Thyroid gland (tissue), 4 donors: ENCODE measurements around the gene DCUN1D4. TPM values are rescaled to one million over a fixed set of nuclear protein-coding genes. Genes with fewer than 3 reads are reported as not detected.
"Not testable (repeated sequence)": the region's sequence is repeated elsewhere in the genome, so short reads cannot be mapped to it uniquely, and the experiment has no call there.

Experiments
- DNase-seq, 2 donors: peaks; one replicate each; pipeline ENCODE4 v3.0.0-alpha.2; 2019
- H3K27ac ChIP-seq, 3 donors: fragments of 200-600 bp; sonication (generic); 1 replicate in 2 of 3; 2 replicates in 1 of 3; pipeline ENCODE4 v1.5.1; 2016 to 2019; ENCODE audit warnings: mild to moderate bottlenecking in 1 of 3, moderate library complexity in 1 of 3
- H3K27me3 ChIP-seq: fragments of 200-600 bp; sonication (generic); one replicate; pipeline ENCODE4 v1.5.1; 2019
- H3K36me3 ChIP-seq, 2 donors: fragments of 200-600 bp; sonication (generic); one replicate each; pipeline ENCODE4 v1.5.1; 2016 to 2019
- H3K4me1 ChIP-seq, 2 donors: fragments of 200-600 bp; sonication (generic); one replicate each; pipeline ENCODE4 v1.5.1; 2017 to 2019
- H3K4me3 ChIP-seq, 3 donors: fragments of 200-600 bp; sonication (generic); replicated peaks in 1 of 3; 1 replicate in 2 of 3; 2 replicates in 1 of 3; pipeline ENCODE4 v1.5.1; 2016; ENCODE audit warnings: mild to moderate bottlenecking in 1 of 3
- H3K9me3 ChIP-seq: fragments of 200-600 bp; sonication (generic); one replicate; pipeline ENCODE4 v1.5.1; 2017
- POLR2A ChIP-seq, 2 donors: fragments of 450-650 bp; IDR thresholded peaks; one replicate each; pipeline ENCODE4 v1.6.1; 2017; ENCODE audit warnings: antibody characterized with exemption in 2 of 2, mild to moderate bottlenecking in 2 of 2, moderate library complexity in 1 of 2
- WGBS, 2 donors: methylation state at CpG; one replicate each; pipeline ENCODE4 v1.1.5; 2017; 5-methylcytosine and 5-hydroxymethylcytosine counted together
- intact Hi-C: fragments of 100-400 bp; cut with DNase I; formaldehyde crosslinking; loops from one replicate; pipeline ENCODE4 v1.15.1; 2023
- total RNA-seq, 4 donors: library from RNA; depleted of rRNA; stranded (reverse); fragments of >200 nt; gene quantifications; one replicate each; pipeline ENCODE4 v1.2.3, GENCODE V29; 2016
- TF ChIP-seq, protein P1 (sequence below), 6 experiments: fragments of 200-600 bp in 3 of 6; fragments of 450-650 bp in 3 of 6; sonication (generic) in 3 of 6; IDR thresholded peaks; one replicate each; pipeline ENCODE4 v1.5.1; 2016 to 2019; ENCODE audit warnings: antibody characterized with exemption in 6 of 6, mild to moderate bottlenecking in 2 of 6, inconsistent platforms in 1 of 6, moderate library complexity in 1 of 6

Gene DCUN1D4
- total RNA-seq, 4 donors from 2014 or later = 44.6 to 81.4 (median 51.7) TPM

- Histone ChIP-seq H3K9me3 (no peaks in the 10 kb centered on the region), H3K27ac (no peak overlapping the region), H3K36me3 (no peaks in the 10 kb centered on the region), H3K4me1 (no peaks in the 10 kb centered on the region), H3K4me3 (no peak overlapping the region), H3K27me3 (no peaks in the 10 kb centered on the region)
- no peak for DNase-seq
- TF ChIP-seq, protein P1, sequence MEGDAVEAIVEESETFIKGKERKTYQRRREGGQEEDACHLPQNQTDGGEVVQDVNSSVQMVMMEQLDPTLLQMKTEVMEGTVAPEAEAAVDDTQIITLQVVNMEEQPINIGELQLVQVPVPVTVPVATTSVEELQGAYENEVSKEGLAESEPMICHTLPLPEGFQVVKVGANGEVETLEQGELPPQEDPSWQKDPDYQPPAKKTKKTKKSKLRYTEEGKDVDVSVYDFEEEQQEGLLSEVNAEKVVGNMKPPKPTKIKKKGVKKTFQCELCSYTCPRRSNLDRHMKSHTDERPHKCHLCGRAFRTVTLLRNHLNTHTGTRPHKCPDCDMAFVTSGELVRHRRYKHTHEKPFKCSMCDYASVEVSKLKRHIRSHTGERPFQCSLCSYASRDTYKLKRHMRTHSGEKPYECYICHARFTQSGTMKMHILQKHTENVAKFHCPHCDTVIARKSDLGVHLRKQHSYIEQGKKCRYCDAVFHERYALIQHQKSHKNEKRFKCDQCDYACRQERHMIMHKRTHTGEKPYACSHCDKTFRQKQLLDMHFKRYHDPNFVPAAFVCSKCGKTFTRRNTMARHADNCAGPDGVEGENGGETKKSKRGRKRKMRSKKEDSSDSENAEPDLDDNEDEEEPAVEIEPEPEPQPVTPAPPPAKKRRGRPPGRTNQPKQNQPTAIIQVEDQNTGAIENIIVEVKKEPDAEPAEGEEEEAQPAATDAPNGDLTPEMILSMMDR (IDR thresholded peaks at IDR 0.05) = no peak
- TF ChIP-seq POLR2A (IDR thresholded peaks at IDR 0.05) = no peak
- intact Hi-C loops = no loop called here
Observed at GRCh38 chr4:51931461-51931860, 88.5 kb downstream of the DCUN1D4 start.

- TF ChIP-seq, protein P1 (IDR thresholded peaks at IDR 0.05) = no peak
- no peak for TF ChIP-seq POLR2A (IDR thresholded peaks at IDR 0.05)
- WGBS, 2 donors = 38 to 44% methylated on average over 2 of the region's 2 CpGs
- H3K27me3 ChIP-seq = no peaks in the 10 kb centered on the region
- no peak overlapping the region for H3K27ac ChIP-seq
- H3K4me3 ChIP-seq = no peak overlapping the region
- DNase-seq = no peak
- H3K9me3 ChIP-seq = no peaks in the 10 kb centered on the region
- no peaks in the 10 kb centered on the region for H3K36me3 ChIP-seq
- no peaks in the 10 kb centered on the region for H3K4me1 ChIP-seq
- intact Hi-C loops = no loop called here
Observed at GRCh38 chr4:51932261-51932660, 89.3 kb downstream of the DCUN1D4 start.

DNA sequence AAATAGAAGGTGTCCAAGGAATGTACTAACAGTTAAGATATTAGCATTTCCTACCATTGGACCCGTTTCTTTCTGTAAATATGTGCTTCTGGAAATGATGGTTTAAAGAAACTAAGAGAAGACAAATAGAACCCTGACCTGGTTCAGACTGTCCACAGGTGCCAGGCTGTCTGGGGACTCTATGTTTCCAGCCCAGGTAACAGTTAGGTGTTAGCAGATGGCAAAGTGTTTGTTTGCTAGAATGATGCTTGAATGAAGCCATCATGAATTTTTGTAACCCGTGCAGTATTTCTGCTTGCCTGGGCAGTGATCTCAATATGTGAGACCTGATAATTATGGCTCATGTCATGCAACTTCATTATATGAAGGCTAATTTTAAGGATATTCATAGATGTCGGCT is 89.7 kb downstream of the DCUN1D4 start:
- TF ChIP-seq POLR2A (IDR thresholded peaks at IDR 0.05) = no peak
- TF ChIP-seq, protein P1 (IDR thresholded peaks at IDR 0.05) = no peak
- Histone ChIP-seq H3K4me1 (no peaks in the 10 kb centered on the region), H3K27me3 (no peaks in the 10 kb centered on the region), H3K4me3 (no peak overlapping the region), H3K9me3 (no peaks in the 10 kb centered on the region), H3K27ac (no peak overlapping the region), H3K36me3 (no peaks in the 10 kb centered on the region)
- 65 to 76% methylated on average over 3 of the region's 3 CpGs for WGBS, 2 donors
- DNase-seq = no peak
- intact Hi-C loops = no loop called here

DNA sequence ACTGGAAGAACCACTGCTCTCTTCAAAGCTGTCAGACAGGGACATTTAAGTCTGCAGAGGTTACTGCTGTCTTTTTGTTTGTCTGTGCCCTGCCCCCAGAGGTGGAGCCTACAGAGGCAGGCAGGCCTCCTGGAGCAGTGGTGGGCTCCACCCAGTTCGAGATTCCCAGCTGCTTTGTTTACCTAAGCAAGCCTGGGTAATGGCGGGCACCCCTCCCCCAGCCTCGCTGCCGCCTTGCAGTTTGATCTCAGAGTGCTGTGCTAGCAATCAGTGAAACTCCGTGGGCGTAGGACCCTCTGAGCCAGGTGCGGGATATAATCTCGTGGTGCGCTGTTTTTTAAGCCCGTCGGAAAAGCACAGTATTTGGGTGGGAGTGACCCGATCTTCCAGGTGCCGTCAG is 97.5 kb downstream of the DCUN1D4 start:
- DNase-seq, H3K4me3 ChIP-seq, intact Hi-C loops, H3K9me3 ChIP-seq, H3K27me3 ChIP-seq, H3K27ac ChIP-seq, H3K4me1 ChIP-seq, H3K36me3 ChIP-seq: not testable (repeated sequence)
- 90 to 99% methylated on average over 7 to 13 of the region's 13 CpGs for WGBS, 2 donors

- no peaks in the 10 kb centered on the region for H3K9me3 ChIP-seq
Observed at GRCh38 chr4:51942108-51942832, 99.3 kb downstream of the DCUN1D4 start.

More at GRCh38 chr4:51942108-51942832, 99.3 kb downstream of the DCUN1D4 start:
- no peak overlapping the region for H3K27ac ChIP-seq
- TF ChIP-seq, protein P1 (IDR thresholded peaks at IDR 0.05) = no peak
- no peak for TF ChIP-seq POLR2A (IDR thresholded peaks at IDR 0.05)
- no peak for DNase-seq
- no peaks in the 10 kb centered on the region for H3K4me1 ChIP-seq
- 60 to 68% methylated on average over 6 of the region's 6 CpGs for WGBS, 2 donors
- no peaks in the 10 kb centered on the region for H3K36me3 ChIP-seq
- no peaks in the 10 kb centered on the region for H3K27me3 ChIP-seq
- intact Hi-C loops = no loop called here
- H3K4me3 ChIP-seq = no peak overlapping the region
